ENCODE measurements around the gene GPC5.

The GPC5 gene

DNA sequence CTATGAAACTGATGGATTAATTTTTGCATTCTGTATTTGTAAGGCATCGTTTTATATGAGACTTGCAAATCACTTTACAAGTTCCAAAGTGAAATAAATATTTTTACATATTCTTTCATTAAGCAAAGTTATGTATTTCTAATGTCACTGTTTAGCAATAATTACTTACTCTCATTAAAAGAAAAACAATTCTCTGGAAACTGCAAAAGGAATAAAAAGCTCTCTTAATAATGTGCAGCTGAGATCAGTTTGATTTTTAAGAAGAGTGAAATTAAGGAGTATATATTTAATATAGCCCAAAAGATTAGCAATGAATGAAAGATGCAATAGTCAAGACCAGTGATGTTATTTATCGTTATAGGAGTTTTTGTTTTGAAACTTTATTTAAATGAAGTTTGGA, 155.2 kb downstream of the GPC5 start:
- DNase-seq = no peak

DNA sequence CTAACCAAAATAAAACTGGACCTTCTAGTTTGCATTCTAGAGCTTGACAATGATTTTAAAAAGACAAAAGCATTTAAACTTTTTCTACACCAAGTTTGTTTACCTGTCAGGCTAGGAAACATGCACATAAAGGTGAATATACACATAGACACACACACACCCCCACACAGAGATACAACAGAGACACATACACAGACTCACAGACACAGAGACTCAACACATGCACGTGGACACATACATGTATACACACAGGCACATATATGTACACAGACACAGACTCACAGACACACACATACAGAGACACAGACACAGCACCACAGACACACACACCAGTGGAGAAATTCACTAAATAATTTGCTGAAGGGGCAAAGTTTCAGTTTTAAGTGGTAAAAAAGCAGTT, 155.7 kb downstream of the GPC5 start:
- DNase-seq = no peak

DNA sequence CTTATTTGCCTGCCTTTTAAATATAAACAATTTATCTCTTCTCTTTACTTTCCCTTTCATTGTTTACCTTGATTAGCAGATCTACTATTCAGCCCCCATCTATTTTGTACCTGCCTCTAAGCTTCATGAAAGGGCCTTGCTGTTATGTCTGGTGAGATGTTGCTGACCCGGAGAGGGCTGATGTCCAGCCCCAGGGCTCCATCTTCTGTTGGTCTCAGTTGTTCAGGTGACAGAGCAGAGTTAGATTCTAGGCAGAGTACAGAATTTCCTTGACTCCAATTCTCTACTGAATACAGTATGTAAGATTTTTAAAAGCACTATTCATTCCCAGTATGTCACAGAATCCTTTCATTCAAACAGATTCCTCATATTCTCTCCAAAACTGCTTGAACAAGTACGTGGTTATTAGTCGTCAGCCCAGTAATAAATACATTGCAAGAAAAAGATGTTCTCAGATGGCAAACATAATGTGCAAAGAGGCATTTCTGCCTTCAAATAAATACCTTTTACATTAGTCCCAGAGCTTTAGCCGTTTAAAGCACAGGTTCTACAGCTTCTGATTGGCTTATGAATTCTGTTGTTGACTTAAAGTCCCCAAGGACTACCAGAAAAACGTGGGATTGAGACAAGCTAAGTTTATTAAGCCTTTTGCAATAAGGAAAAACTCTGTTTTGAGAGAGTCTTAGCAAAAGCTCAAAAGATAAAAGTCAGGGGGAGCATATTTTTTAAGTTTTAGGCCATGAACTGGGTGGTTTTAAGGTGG, 159.1 kb downstream of the GPC5 start:
- DNase-seq = no peak

DNA sequence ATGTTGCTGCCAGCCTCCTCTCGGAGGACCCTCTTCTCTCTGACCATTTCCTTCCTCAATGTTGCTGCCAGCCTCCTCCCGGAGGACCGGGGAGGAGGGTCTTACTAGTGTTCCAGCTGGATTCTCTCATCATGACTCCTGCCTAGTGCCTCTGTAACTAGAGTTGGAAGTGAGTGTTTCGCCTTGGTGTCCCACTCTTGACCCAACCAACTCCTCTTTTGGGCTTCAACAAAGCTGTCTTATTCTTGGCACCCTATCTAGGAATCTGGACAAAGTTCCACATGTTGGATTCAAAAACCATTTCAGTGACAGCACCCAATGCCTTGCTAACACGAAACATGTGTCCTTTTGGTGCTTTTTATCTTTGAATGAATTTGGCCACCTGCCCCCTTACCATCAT, 165.4 kb downstream of the GPC5 start:
- DNase-seq = no peak

DNA sequence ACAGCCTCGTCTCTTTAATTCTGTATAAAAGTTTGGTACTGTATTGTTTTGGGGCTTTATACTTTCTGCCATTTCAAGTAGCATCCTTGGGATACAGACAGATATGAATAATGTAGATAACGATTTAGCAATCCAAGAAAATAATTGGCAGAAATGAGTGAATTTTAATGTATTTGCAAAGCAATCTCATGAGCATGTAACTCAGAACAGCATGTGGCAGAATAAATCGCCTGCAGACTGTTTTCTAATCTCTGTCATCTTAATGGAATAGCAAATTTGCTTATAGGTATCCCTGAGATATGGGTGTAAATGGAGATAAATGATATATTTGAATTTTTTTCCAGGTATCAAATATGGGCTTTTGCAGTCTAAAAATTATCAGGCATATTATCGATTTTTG, 166.0 kb downstream of the GPC5 start:
- no peak for DNase-seq

DNA sequence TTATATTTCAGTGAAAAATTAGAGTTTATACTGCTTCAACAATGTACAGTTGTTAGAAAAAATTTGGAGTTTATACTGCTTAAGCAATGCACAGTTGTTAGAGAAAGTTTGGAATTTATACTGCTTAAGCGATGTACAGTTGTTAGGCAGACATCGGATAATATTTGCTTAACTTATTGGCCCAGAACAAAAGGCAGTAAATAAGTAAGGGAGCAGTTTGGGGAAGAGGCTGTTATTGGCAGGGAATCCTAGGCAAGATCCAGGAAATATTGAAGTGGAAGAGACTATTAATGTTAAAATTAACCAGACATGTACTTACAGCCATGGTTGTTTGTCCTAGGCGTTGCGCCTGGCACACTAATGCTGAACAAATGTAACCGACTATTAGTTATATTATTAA, 166.9 kb downstream of the GPC5 start:
- DNase-seq = no peak

DNA sequence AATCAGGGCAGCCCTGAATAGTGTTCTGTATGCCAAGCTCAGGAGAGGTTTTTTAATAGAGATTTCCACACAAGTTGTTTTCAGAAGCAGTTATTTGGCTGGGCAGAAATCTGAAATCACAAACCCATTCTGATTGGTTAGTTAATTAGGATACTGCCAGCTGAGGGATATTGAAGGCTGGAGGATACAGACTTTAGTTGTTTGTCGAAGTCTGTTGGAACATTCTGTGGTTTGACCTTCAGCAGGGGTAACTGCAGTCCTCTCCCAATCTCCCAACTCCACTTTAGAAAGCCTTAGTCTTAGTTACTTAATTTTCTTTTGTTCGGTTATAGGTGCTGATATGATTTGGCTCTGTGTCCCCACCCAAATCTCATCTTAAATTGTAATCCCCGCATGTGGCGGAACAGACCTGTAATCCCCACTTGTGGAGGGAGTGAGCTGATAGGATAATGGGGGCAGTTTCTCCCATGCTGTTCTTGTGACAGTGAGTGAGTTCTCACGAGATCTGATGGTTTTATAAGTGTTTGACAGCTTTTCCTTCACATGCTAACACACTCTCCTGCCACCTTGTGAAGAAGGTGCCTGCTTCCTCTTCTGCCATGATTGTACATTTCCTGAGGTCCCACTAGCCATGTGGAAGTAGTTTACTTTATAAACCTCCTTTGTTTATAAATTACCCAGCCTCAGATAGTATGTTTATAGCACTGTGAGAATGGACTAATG, 169.2 kb downstream of the GPC5 start:
- no peak for DNase-seq

DNA sequence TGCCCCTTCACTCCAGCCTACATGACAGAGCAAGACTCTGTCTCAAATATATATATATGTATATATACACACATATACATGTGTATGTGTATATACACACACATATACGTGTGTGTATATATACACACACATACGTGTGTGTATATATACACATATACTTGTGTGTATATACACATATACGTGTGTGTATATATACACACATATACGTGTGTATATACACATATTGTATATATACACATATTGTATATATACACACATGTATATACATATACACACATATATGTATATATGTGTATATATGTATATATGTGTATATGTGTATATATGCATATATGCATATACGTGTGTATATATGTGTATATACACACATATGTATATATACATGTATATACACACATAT, 173.3 kb downstream of the GPC5 start:
- no peak for DNase-seq

DNA sequence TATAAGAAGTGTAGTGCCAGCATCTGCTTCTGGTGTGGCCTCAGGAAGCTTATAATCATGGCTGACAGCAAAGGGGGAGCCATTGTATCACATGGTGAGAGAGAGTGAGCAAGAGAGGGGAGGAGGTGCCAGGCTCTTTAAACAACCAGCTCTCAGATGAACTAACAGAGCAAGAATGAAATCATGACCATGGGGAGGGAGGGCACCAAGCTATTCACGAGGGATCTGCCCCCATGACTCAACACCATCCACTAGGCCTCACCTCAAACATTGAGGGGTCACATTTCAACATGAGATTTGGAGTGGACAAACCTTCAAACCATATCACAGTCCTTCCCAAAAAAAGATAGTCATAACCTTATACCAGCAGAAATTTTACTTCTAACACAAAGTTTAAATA, 174.0 kb downstream of the GPC5 start:
- DNase-seq = no peak

DNA sequence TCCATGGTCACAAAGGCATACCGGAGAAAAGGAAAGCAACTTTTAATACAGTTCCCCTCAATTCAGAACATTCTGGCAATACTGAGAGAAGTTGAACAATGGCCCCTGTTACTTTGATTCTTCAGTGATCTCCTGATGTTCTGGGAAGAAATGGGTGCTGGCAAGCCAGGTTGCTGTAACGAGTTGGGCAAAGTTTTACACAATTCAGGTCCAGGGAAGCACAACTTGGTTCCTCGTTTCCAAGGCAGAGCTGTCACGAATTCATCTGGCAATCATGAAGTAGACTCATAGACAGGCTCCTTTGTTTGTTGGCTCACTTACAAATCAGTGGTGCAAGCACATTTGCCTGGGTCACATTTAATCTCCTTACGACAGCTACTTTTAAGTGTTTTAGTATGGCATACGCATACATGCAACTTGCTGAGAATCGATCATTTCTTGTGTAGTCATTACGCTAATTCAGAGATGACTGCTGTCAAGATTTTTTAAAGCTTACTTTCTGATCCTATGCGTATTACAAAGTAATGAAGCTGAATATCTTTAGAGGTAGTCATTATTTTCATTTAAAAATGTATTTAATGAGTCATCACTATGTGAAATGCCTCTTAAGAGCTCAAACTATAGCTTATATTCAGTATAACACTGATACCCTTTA, 174.7 kb downstream of the GPC5 start:
- DNase-seq = no peak

DNA sequence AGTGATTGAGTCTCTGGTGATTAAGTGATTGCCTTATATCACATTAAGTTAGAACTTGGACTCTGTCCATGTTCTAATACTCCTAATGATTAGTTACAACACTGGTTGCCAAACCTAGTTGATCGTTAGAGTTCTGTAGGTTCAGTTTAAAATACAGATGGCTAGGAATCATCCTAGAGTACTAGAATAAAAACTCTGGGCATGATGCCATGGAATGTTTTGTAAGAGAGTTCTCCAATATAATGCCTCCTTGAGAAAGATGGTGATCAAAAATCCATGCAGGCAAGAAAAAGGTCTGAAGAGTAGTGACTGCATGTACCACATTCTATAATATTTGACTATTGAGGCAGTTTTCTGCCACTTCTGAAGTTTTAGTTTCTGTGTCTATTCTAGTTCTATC, 176.3 kb downstream of the GPC5 start:
- DNase-seq = no peak

DNA sequence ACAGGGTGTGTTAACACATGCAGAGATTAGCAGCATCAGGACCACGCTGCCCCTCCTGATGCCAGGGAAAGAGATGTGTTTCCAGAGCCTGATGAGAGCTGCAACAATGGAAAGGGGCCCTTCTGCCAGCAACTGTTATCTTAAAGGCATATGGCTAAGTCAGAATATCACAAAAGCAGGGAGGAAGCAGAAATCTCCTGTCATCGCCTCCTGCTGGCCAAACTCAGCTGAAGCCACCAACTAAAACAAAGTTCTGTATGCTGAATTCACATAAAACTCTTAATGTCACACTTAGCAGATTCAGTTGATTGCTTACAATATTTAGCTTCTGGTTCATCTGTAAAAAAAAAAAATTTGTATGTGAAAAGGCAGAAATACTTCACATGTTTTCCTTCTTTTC, 178.2 kb downstream of the GPC5 start:
- DNase-seq = no peak

DNA sequence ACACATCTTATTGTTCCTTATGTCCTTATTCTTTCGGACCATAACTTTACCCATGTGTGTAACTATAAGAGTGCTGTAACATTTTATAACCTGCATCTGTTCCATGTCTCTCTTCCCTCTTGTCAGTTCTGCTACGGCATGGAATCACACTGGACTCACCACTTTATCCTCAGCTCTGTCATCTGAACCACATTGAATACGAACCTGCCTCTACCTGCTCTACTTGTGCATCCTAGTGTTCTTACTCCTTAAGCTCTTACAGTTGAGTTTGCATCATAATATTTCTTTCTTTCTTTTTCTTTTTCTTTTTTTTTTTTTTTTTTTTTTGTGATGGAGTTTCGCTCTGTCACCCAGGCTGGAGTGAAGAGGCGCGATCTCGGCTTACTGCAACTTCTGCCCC, 180.9 kb downstream of the GPC5 start:
- DNase-seq = no peak

DNA sequence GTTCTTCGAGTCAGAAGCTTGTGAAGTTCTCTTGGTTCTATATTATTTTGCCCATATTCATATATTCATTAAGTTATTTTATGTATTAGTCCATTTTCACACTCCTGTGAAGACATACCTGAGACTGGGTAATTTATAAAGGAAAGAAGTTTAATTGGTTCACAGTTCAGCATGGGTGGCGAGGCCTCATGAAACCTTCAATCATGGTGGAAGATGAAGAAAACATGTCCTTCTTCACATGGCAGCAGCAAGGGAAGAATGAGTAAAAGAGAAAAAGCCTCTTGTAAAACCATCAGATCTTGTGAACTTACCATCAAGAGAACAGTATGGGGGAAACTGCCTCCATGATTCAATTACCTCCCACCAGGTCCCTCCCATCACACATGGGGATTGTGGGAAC, 182.3 kb downstream of the GPC5 start:
- no peak for DNase-seq

DNA sequence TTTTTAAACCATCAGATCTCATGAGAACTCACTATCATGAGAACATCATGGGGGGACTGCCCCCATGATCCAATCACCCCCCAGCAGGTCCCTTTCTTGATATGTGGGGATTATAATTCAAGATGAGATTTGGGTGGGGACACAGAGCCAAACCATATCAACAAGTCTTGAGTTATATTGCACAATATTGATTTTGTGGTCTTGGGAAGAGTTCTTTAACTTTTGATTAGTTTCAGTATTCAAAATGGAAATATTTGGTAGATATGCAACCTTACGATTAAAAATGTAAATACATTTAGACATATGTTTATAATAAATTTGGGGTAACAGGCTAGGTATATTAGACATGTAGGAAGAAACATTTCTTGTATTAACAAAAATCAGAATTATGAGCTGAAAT, 188.2 kb downstream of the GPC5 start:
- DNase-seq = no peak

DNA sequence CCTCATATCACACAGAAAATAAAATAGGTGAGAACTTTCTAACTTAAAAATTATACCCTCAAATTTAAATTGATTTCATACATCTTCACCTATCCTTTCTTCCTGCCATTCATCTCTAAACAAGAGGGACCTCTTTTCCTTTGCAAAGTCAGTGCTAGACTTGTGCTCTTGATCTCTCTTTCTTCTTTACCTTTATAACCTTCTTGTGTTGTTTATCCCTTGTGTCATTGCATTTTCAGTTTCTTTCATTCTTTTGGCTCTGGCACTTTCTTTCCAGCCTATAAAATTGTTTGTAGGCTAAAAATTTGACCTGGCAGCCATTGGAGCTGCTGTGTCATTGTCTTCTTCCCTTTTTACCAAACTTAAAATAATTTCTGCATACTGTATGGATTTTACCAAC, 190.1 kb downstream of the GPC5 start:
- no peak for DNase-seq

DNA sequence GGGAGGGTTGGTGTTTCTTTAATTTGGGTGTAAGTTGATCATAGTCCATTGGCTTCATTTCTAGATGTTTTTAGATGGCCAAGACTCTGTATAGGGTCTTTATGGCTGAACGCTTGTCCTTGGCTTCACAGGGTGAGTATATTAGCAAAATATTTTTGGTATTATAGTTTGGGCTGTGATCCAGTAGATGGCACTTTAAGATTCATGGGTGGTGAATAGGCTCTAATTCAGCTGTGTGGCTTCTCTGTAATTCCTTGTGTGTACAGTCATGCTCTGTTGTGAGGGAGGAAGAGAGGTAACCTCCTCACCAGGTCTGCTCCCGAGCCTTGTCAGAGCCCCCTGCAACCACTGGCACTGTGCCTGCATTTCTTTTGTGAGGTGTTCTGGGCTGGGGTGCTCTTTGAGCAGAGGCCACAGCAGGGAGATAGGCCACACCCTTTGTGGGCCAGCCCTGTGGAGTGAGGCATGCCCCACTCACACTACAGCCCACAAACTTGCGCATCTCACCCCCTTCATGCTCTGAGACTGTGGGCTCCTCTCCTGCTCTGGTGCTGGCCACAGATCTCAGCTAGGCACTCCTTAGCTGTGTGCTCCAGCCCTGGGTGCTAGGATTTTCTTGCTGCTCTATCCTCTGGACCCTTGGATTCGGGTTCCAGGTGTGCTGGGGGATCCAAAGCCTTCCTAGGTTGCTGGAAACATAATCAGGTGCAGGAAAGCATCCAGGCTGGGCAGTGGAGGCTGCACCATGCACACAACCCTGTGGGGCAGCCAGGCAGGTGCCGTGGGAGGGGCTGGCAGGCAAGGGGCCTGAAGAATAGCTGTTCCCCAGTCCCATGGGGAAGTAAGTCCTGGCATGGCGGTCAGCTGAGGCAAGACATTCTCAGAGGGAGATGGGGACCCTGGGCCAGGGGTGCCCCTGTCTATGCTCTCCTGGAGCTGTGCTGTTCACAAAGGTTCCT, 193.9 kb downstream of the GPC5 start:
- no peak for DNase-seq

DNA sequence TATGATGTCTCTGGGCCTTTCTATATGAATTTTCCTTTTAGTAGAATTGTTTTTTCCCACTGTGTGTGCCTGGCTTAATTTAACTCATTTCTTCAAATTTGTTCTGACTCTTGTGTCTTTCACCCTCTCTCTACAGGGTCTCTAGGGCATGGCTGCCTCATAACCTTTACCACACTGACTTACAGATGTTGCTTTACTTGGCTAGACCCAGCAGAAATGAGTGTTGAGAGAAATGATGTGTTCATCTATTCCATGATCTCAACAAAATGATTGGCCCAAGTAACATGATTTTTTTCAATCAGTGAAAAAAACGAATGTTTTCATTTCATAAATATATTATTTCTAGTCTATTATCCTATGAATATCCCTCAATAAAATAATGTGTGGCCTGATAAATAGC, 195.0 kb downstream of the GPC5 start:
- no peak for DNase-seq

DNA sequence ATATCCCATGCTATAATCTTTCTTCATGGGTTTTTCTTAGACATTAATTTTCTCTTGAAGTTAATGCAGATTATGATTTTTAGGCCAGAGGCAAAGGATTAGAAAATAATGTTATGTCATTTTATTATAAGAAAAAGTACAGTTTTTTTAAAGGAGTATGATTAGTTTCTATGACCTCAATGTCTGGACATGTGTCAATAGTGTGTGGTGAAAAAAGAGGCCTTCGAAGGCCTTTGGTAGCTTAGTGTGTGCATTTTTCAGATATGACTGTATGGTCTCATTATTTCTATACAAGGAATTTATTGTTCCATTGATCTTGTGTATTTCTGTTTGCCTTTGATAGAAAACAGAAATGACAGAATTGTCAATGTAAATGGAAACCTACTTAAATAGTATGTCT, 195.6 kb downstream of the GPC5 start:
- DNase-seq = no peak

DNA sequence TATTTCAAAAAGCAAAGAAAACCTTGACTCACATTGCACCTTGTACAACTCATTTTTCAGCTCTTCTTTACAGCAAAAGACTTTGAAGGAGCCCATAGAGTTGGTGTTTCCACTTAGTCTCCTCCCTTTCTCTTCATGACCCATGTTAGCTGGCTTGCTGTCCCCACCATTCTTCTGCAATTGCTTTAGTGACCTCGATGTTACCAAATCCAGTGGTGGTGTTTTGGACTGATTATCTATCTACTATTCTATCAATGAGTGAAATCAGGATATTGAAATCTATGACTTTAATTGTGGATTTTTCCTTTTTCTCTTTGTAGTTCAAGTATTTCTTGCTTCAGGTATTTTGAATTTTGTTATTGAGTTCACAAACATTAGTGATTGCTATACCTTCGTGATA, 197.3 kb downstream of the GPC5 start:
- no peak for DNase-seq

DNA sequence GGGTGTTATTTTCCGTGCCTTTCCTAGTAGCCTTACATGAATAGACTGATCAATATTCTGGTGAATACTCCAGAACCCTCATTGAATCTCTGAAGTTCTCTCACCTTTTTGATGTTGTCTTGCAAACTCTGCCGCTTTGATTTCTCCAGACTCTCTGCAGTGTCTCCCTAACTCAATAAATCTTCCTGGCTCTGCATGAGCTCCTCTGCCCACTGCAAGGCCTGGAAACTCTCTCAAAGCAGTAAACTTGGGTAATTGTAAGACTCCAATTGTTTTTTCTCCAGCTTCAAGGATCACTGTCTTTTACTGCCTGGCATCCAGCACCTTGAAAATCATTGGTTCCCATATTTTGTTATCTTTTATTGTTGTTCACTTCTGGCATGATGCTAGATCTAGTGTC, 198.4 kb downstream of the GPC5 start:
- DNase-seq = no peak

DNA sequence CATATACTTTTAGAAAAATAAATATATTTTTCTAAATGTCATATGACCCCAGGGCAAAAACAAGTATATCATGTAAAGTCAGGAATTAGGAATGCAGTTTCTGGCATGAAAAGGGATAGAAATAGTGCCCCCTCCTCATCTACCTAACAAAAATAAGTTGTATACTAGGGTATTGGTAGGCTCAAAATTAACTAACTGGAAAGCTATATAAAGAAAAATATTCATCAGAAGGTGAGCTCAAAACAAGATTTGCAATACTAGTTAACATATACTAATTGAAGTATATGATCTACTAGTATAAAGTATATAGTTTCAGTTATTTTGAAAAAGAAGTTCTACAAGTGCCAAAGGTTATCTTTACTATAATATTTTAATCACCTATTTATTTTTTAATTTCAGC, 200.2 kb downstream of the GPC5 start:
- DNase-seq = no peak

DNA sequence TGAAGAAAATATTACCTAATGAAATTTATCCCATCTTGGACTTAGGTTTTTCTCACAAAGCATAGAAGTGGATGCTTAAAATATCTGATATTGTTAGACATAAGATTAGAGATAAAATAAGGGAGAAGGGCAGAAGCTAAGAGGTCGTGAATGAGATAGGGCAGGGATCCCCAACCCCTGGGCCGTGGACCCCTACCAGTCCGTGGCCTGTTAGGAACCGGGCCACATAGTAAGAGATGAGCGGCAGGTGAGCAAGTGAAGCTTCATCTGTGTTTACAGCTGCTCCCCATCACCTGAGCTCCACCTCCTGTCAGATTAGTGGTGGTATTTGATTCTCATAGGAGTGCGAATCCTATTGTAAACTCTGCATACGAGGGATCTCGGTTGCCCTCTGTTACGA, 202.9 kb downstream of the GPC5 start:
- DNase-seq = no peak
